ENCODE measurements around the gene NKX2-8. TPM values are rescaled to one million over a fixed set of nuclear protein-coding genes. Genes with fewer than 3 reads are reported as not detected.

NKX2-8 gene
- total RNA-seq, 1 experiment from 2014 or later, result not detected

- DNase-seq, result no peak
- Histone ChIP-seq H3K4ac (ENCODE audit: low read depth, low read length) (no peak overlapping the region), H3K56ac (ENCODE audit: insufficient read length, low read depth, low read length) (no peak overlapping the region), H3K27ac (ENCODE audit: insufficient read length, low read depth, low read length) (no peak overlapping the region), H2BK5ac (ENCODE audit: insufficient read length, low read length) (no peak overlapping the region), H3K18ac (ENCODE audit: insufficient read length, low read depth, low read length) (no peak overlapping the region), H3K4me2 (ENCODE audit: insufficient read depth, insufficient read length, low read length) (no peak overlapping the region), H3K79me1 (ENCODE audit: insufficient read depth, low read depth, low read length, poor library complexity, severe bottlenecking) (no peaks in the 10 kb centered on the region), H4K20me1 (ENCODE audit: control insufficient read depth, insufficient read depth, insufficient read length) (no peaks in the 10 kb centered on the region), H2BK15ac (ENCODE audit: low read depth, low read length) (no peak overlapping the region), H3K27me3 (ENCODE audit: insufficient read depth, low read length) (no peaks in the 10 kb centered on the region), H3K23ac (ENCODE audit: insufficient read length, low read depth, low read length) (no peak overlapping the region), H2BK20ac (ENCODE audit: low read depth, low read length, poor library complexity, severe bottlenecking) (no peak overlapping the region), H2BK12ac (ENCODE audit: insufficient read length, low read depth, low read length) (no peak overlapping the region), H2AFZ (ENCODE audit: low read length) (no peak overlapping the region), H3K79me2 (ENCODE audit: insufficient read depth, low read length) (no peaks in the 10 kb centered on the region), H3K4me1 (ENCODE audit: insufficient read depth, low read length) (no peaks in the 10 kb centered on the region), H4K91ac (ENCODE audit: insufficient read length, low read depth, low read length) (no peak overlapping the region), H3K14ac (ENCODE audit: insufficient read depth, low read length) (no peak overlapping the region), H4K8ac (replicated peaks; ENCODE audit: insufficient read length, low read depth, low read length) (no peak overlapping the region), H4K5ac (ENCODE audit: insufficient read length, low read depth, low read length) (no peak overlapping the region), H2BK120ac (ENCODE audit: low read depth, low read length, poor library complexity, severe bottlenecking) (no peak overlapping the region), H2AK5ac (ENCODE audit: insufficient read length, low read length) (no peak overlapping the region), H3K23me2 (ENCODE audit: insufficient read length, low read depth, low read length, poor library complexity, severe bottlenecking) (no peaks in the 10 kb centered on the region), H3K9ac (ENCODE audit: extremely low read depth, insufficient read length, low read length) (no peak overlapping the region), H3K9me3 (ENCODE audit: control insufficient read depth, low read depth, low read length) (no peaks in the 10 kb centered on the region), H3T11ph (ENCODE audit: low read length) (no peak overlapping the region)
- H3K4me3 Mint-ChIP-seq, result no peak overlapping the region
- H3K36me3 Mint-ChIP-seq (ENCODE audit: insufficient read depth in 1 of 3, low read depth in 3 of 3), result no peaks in the 10 kb centered on the region
- no peaks in the 10 kb centered on the region for H3K4me1 Mint-ChIP-seq
- peaks cover 26% of the 10 kb centered on the region for H3K27me3 Mint-ChIP-seq (ENCODE audit: low read depth)
- TF ChIP-seq CTCF (conservative IDR thresholded peaks at IDR 0.05), result no peak
- no CpG with 5 or more reads among the region's 2 CpGs for WGBS (ENCODE audit: extremely low coverage, insufficient read length, low lambda C conversion rate)
- H3K27ac Mint-ChIP-seq, result no peak overlapping the region
- H3K9me3 Mint-ChIP-seq, result peaks cover 7 to 9% of the 10 kb centered on the region in 2 experiments; a peak in 3 of 5 replicates
Measured at GRCh38 chr14:36618641-36619040, 36.2 kb upstream of the NKX2-8 start.

All from H9 (cell line).